Osteocyte (in vitro differentiated cells): ENCODE measurements around the gene CIAPIN1. TPM values are rescaled to one million over a fixed set of nuclear protein-coding genes. Genes with fewer than 3 reads are reported as not detected.

Experiments used
- DNase-seq: peaks from one replicate; pipeline ENCODE4 v3.0.0; 2021; ENCODE audit warnings: mixed read lengths; ENCODE audit not compliant: unreplicated experiment; ENCODE audit errors: extremely low spot score
- H3K27ac Mint-ChIP-seq: one replicate; pipeline ENCODE4 v1.8.0; 2021; ENCODE audit warnings: mild to moderate bottlenecking, mixed read lengths; ENCODE audit not compliant: unreplicated experiment
- H3K27me3 Mint-ChIP-seq: one replicate; pipeline ENCODE4 v1.8.0; 2021; ENCODE audit warnings: mixed read lengths; ENCODE audit not compliant: unreplicated experiment
- H3K36me3 Mint-ChIP-seq: one replicate; pipeline ENCODE4 v1.8.0; 2021; ENCODE audit warnings: mixed read lengths; ENCODE audit not compliant: unreplicated experiment
- H3K4me1 Mint-ChIP-seq: one replicate; pipeline ENCODE4 v1.8.0; 2021; ENCODE audit warnings: mixed read lengths; ENCODE audit not compliant: unreplicated experiment
- H3K4me3 Mint-ChIP-seq: one replicate; pipeline ENCODE4 v1.8.0; 2021; ENCODE audit warnings: mild to moderate bottlenecking, moderate library complexity, mixed read lengths; ENCODE audit not compliant: unreplicated experiment
- H3K9me3 Mint-ChIP-seq: one replicate; pipeline ENCODE4 v1.8.0; 2021; ENCODE audit warnings: mixed read lengths; ENCODE audit not compliant: unreplicated experiment
- total RNA-seq: library from RNA; stranded (reverse); gene quantifications from 2 replicates; pipeline ENCODE4 v1.2.1, GENCODE V29; 2021
- TF ChIP-seq, protein P1 (sequence below): fragments of 200-600 bp; sonication (generic); IDR thresholded peaks from 2 replicates; pipeline ENCODE4 v1.5.0; 2021; ENCODE audit warnings: antibody characterized with exemption, mild to moderate bottlenecking, moderate library complexity

CIAPIN1 gene
- total RNA-seq, 1 donor from 2014 or later: 52.2 TPM

DNA sequence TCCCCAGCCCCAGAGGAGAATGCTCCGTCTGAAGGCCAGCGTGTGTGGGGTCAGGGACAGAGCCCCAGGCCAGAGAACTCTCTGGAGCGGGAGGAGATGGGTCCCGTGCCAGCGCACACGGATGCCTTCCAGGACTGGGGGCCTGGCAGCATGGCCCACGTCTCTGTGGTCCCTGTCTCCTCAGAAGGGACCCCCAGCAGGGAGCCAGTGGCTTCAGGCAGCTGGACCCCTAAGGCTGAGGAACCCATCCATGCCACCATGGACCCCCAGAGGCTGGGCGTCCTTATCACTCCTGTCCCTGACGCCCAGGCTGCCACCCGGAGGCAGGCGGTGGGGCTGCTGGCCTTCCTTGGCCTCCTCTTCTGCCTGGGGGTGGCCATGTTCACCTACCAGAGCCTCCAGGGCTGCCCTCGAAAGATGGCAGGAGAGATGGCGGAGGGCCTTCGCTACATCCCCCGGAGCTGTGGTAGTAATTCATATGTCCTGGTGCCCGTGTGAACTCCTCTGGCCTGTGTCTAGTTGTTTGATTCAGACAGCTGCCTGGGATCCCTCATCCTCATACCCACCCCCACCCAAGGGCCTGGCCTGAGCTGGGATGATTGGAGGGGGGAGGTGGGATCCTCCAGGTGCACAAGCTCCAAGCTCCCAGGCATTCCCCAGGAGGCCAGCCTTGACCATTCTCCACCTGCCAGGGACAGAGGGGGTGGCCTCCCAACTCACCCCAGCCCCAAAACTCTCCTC is 64.5 kb downstream of the CIAPIN1 start:
- H3K27ac Mint-ChIP-seq: no peak overlapping the region
- H3K9me3 Mint-ChIP-seq: no peaks in the 10 kb centered on the region
- H3K36me3 Mint-ChIP-seq: no peaks in the 10 kb centered on the region
- TF ChIP-seq, protein P1, sequence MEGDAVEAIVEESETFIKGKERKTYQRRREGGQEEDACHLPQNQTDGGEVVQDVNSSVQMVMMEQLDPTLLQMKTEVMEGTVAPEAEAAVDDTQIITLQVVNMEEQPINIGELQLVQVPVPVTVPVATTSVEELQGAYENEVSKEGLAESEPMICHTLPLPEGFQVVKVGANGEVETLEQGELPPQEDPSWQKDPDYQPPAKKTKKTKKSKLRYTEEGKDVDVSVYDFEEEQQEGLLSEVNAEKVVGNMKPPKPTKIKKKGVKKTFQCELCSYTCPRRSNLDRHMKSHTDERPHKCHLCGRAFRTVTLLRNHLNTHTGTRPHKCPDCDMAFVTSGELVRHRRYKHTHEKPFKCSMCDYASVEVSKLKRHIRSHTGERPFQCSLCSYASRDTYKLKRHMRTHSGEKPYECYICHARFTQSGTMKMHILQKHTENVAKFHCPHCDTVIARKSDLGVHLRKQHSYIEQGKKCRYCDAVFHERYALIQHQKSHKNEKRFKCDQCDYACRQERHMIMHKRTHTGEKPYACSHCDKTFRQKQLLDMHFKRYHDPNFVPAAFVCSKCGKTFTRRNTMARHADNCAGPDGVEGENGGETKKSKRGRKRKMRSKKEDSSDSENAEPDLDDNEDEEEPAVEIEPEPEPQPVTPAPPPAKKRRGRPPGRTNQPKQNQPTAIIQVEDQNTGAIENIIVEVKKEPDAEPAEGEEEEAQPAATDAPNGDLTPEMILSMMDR: no peak
- peaks cover 27% of the 10 kb centered on the region for H3K4me1 Mint-ChIP-seq
- no peak overlapping the region for H3K4me3 Mint-ChIP-seq
- no peak for DNase-seq
- no peaks in the 10 kb centered on the region for H3K27me3 Mint-ChIP-seq

DNA sequence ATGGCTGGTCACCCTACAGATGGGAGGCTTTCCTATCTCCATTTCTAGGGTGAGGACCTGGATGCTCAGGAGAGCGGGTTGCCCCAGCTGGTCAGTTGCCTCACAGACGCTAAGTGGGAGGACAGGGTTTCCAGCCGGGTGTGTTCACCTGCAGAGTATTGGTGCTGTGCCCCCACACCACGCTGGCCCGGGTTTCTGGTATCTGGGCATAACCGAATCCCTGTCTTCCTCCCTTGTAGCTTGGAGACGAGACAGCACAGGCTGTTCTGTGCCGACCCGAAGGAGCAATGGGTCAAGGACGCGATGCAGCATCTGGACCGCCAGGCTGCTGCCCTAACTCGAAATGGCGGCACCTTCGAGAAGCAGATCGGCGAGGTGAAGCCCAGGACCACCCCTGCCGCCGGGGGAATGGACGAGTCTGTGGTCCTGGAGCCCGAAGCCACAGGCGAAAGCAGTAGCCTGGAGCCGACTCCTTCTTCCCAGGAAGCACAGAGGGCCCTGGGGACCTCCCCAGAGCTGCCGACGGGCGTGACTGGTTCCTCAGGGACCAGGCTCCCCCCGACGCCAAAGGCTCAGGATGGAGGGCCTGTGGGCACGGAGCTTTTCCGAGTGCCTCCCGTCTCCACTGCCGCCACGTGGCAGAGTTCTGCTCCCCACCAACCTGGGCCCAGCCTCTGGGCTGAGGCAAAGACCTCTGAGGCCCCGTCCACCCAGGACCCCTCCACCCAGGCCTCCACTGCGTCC is 65.2 kb downstream of the CIAPIN1 start:
- TF ChIP-seq, protein P1: no peak
- no peak for DNase-seq
- Mint-ChIP-seq H3K4me1 (peaks cover 27% of the 10 kb centered on the region), H3K4me3 (no peak overlapping the region), H3K27ac (no peak overlapping the region), H3K36me3 (no peaks in the 10 kb centered on the region), H3K27me3 (no peaks in the 10 kb centered on the region), H3K9me3 (no peaks in the 10 kb centered on the region)

DNA sequence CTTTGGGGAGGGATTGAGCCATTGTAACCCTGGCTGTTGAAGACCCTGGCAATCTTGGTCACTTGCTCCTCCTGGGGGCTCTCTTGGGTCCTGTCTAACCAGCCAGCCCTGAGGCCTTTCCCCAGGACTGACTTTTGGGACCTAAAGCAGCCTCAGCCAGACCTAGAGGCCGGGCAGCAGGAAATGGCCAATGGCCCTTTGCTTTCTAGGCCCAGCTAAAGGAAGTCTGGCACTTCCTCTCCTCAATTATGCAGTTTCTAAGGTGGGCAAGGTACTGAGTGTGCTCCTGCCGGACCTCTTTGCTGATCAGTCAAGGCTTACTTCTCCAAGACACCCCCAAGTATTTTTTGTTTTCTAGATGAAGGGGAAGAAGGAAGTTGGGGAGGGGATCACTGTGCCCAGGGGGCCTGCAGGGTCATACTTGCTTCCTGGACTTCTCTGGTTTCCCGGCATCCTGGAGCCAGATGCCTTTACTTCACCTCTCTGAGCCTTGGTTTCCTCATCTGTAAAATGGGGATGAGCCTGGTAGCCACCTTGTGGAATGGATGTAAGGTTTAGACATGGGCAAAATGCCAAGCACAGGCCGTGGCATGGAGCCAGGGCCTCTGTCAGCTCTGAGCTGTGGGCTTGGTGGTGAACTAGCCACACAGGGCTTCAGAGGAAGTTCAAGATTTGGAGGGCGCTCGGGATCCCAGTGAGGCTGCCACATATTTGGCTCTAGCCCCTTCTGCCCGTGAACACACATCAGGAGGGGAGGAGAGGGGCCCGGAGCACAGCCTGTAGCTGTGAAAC is 66.3 kb downstream of the CIAPIN1 start:
- TF ChIP-seq, protein P1: no peak
- Mint-ChIP-seq H3K4me1 (peaks cover 18% of the 10 kb centered on the region), H3K4me3 (no peak overlapping the region), H3K36me3 (no peaks in the 10 kb centered on the region), H3K27me3 (peaks cover 2% of the 10 kb centered on the region), H3K27ac (no peak overlapping the region), H3K9me3 (no peaks in the 10 kb centered on the region)
- no peak for DNase-seq

DNA sequence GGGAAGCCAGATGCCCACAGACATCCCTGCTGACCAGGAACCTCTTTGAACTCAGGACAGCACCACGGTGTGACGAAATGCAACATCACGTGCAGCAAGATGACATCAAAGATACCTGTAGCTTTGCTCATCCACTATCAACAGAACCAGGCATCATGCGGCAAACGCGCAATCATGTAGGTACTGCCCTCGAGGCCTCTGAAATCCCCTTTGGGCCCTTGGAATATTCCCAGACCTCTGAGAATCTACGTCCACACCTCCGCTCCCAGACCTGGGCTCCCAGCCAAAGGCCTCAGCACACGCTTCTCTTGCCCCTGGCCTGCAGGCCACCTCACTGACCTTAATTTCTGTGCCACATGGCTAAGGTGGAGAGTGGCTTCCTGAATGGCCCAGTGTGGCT is 67.6 kb downstream of the CIAPIN1 start:
- H3K4me3 Mint-ChIP-seq: no peak overlapping the region
- H3K4me1 Mint-ChIP-seq: peaks cover 18% of the 10 kb centered on the region
- H3K36me3 Mint-ChIP-seq: no peaks in the 10 kb centered on the region
- no peak overlapping the region for H3K27ac Mint-ChIP-seq
- H3K9me3 Mint-ChIP-seq: no peaks in the 10 kb centered on the region
- no peak for DNase-seq
- TF ChIP-seq, protein P1: no peak
- H3K27me3 Mint-ChIP-seq: peaks cover 2% of the 10 kb centered on the region

Other genes starting within 250 kb of the CIAPIN1 start
- 61.8 and 67.4 TPM in 2 replicates for gene ARL2BP, start 202.1 kb downstream of the CIAPIN1 start, total RNA-seq
- gene PLLP, start 162.7 kb downstream of the CIAPIN1 start, total RNA-seq: 0.30 and 1.2 TPM in 2 replicates
- not detected in 2 replicates for gene CCL22, start 88.6 kb downstream of the CIAPIN1 start, total RNA-seq
- 2.3 and 2.6 TPM in 2 replicates for gene CX3CL1, start 74.9 kb downstream of the CIAPIN1 start, total RNA-seq
- gene CCL17, start 42.6 kb downstream of the CIAPIN1 start, total RNA-seq: not detected in 2 replicates
- 37.8 and 50.1 TPM in 2 replicates for gene COQ9, start 94 bp upstream of the CIAPIN1 start, total RNA-seq
- gene POLR2C, start 15.3 kb upstream of the CIAPIN1 start, total RNA-seq: 46.8 and 47.8 TPM in 2 replicates
- 22.5 and 24.4 TPM in 2 replicates for gene DOK4, start 39.1 kb upstream of the CIAPIN1 start, total RNA-seq
- gene CCDC102A, start 89.2 kb upstream of the CIAPIN1 start, total RNA-seq: 17.2 and 18.8 TPM in 2 replicates
- not detected in 2 replicates for gene ADGRG5, start 95.3 kb upstream of the CIAPIN1 start, total RNA-seq
- gene ADGRG1, start 181.2 kb upstream of the CIAPIN1 start, total RNA-seq: 4.6 and 4.8 TPM in 2 replicates
- gene ADGRG3, start 220.9 kb upstream of the CIAPIN1 start, total RNA-seq: not detected in 2 replicates
- gene DRC7, start 247.4 kb upstream of the CIAPIN1 start, total RNA-seq: not detected in 2 replicates